Measurements from ENCODE around the gene SNX5.

The SNX5 gene

DNA sequence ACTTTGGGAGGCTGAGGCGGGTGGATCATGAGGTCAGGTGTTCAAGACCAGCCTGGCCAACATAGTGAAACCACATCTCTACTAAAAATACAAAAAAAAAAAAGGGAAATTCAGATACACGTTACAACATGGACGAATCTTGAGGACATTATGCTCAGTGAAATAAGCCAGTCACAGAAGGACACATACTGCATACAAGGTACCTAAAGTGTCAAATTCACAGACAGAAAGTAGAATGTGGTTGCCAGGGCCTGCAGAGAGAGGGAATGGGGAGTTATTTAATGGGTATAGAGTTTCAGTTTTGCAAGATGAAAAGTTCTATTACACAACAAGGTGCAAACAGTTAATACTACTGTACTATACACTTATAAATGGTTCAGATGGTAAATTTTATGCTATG, 75.1 kb downstream of the SNX5 start:
- TF ChIP-seq, protein P1, sequence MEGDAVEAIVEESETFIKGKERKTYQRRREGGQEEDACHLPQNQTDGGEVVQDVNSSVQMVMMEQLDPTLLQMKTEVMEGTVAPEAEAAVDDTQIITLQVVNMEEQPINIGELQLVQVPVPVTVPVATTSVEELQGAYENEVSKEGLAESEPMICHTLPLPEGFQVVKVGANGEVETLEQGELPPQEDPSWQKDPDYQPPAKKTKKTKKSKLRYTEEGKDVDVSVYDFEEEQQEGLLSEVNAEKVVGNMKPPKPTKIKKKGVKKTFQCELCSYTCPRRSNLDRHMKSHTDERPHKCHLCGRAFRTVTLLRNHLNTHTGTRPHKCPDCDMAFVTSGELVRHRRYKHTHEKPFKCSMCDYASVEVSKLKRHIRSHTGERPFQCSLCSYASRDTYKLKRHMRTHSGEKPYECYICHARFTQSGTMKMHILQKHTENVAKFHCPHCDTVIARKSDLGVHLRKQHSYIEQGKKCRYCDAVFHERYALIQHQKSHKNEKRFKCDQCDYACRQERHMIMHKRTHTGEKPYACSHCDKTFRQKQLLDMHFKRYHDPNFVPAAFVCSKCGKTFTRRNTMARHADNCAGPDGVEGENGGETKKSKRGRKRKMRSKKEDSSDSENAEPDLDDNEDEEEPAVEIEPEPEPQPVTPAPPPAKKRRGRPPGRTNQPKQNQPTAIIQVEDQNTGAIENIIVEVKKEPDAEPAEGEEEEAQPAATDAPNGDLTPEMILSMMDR (IDR thresholded peaks at IDR 0.05; ENCODE audit: low read depth, low read length, missing control alignments) = no peak
- no peak for DNase-seq (ENCODE audit: extremely low read depth, low read depth)
- no peak overlapping the region for H3K4me3 ChIP-seq (replicated peaks; ENCODE audit: low read depth, low read length)

DNA sequence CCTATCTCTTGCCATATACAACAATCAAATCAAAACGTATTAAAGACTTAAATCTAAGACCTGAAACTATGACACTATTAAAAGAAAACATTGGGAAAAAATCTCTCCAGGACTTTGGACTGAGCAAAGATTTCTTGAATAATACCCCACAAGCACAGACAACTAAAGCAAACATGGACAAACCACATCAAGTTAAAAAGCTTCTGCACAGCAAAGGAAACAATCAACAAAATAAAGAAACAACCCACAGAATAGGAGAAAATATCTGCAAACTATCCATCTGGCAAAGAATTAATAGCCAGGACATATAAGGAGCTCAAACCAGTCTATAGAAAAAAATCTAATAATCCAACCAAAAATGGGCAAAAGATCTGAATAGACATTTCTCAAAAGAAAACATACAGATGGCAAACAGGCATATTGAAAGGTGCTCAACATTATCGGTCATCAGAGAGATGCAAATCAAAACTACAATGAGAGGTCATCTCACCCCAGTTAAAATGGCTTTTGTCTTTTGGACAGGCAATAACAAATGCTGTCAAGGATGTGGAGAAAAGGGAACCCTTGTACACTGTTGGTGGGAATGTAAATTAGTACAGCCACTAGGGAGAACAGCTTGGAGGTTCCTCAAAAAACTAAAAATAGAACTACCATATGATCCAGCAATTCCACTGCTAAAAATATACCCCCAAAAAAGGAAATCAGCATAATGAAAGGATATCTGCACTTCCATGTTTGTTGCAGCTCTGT, 76.2 kb downstream of the SNX5 start:
- DNase-seq (ENCODE audit: extremely low read depth, low read depth) = no peak
- TF ChIP-seq, protein P1 (IDR thresholded peaks at IDR 0.05; ENCODE audit: low read depth, low read length, missing control alignments) = no peak
- H3K4me3 ChIP-seq (replicated peaks; ENCODE audit: low read depth, low read length) = no peak overlapping the region

Measured in HFF-Myc (cell line).